ENCODE results near the gene CREB3L2.

DNA sequence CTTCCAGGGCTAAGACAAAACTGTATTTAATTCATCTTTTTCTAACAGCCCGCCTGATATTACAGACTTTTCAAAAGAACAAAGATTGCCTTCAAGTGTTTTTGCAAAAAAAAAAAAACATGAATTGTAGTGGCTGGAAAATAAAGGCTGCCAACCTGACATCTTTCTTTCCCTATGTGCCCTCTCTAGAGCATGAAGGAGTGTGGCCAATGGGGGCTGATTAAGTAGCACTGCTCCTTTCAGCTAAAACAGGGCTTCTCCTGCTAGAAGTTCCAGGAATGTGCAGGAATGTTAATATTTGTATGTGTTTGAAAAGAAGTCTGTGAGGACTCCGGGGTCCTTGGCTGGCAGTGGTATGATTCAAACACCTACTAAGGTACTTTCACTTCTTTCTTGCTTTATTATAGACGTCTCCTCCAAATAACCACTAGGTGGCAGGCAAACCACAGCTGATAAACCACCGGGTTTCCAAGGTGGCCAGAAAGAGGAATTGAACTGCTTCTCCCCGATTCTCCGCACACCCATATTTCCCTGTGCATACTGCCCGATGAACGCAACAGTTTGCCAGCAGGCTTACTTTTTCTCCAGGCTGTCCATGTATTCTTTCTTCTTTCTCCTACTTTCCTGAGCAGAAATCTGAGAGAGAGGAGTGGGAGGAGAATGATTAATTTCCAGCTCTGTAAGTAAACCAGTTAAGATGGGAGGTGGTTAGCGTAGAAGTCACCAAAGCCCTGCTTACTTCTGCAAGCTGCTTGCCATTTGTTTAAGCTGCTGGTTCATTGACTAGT, 98.3 kb downstream of the CREB3L2 start:
- TF ChIP-seq TAF1 (IDR thresholded peaks at IDR 0.05; ENCODE audit: borderline replicate concordance, low read depth, low read length) (no peak), POLR2AphosphoS5 (IDR thresholded peaks at IDR 0.05; ENCODE audit: low read depth, low read length) (no peak)

All from GM12892 (cell line).